AG20443 (cell line): ENCODE data around the gene NTN4.
"Not testable (repeated sequence)": the region's sequence is repeated elsewhere in the genome, so short reads cannot be mapped to it uniquely, and the experiment has no call there.

Source experiments
- DNase-seq: peaks from one replicate; pipeline ENCODE4 v3.0.0; 2012; ENCODE audit warnings: low spot score, mixed read lengths

Gene NTN4

GRCh38 chr12:95796225-95796981, 5.8 kb upstream of the NTN4 start:
- no peak for DNase-seq

GRCh38 chr12:95790917-95791849, 619 bp upstream of the NTN4 start:
- DNase-seq, result peak; percentile 29

GRCh38 chr12:95789126-95790032, 1.2 kb downstream of the NTN4 start:
- DNase-seq, result no peak

GRCh38 chr12:95788637-95789036, 1.9 kb downstream of the NTN4 start:
- peak; percentile 47 for DNase-seq

- DNase-seq, result no peak
These were observed 3.2 kb downstream of the NTN4 start for GRCh38 chr12:95787274-95787818.

- no peak for DNase-seq
These were observed 5.6 kb downstream of the NTN4 start for GRCh38 chr12:95784915-95785314.

GRCh38 chr12:95784286-95784685, 6.3 kb downstream of the NTN4 start:
- no peak for DNase-seq

- DNase-seq, result not testable (repeated sequence)
These were observed 15.1 kb downstream of the NTN4 start for GRCh38 chr12:95775466-95775865.

GRCh38 chr12:95774311-95775045, 16.1 kb downstream of the NTN4 start:
- DNase-seq, result peak; percentile 24

GRCh38 chr12:95773320-95773719, 17.2 kb downstream of the NTN4 start:
- DNase-seq, result no peak

- DNase-seq, result peak; percentile 37
These were observed 22.9 kb downstream of the NTN4 start for GRCh38 chr12:95767703-95768102.

GRCh38 chr12:95766356-95767019, 24.1 kb downstream of the NTN4 start:
- peak; percentile 44 for DNase-seq

- DNase-seq, result no peak
These were observed 25.7 kb downstream of the NTN4 start for GRCh38 chr12:95764848-95765247.

- DNase-seq, result peak; percentile 81
These were observed 26.7 kb downstream of the NTN4 start for GRCh38 chr12:95763809-95764253.

- no peak for DNase-seq
These were observed 28.3 kb downstream of the NTN4 start for GRCh38 chr12:95762123-95762785.

GRCh38 chr12:95760371-95760770, 30.2 kb downstream of the NTN4 start:
- DNase-seq, result no peak

- DNase-seq, result no peak
These were observed 30.8 kb downstream of the NTN4 start for GRCh38 chr12:95759718-95760117.

GRCh38 chr12:95759039-95759438, 31.5 kb downstream of the NTN4 start:
- no peak for DNase-seq

GRCh38 chr12:95756362-95756761, 34.2 kb downstream of the NTN4 start:
- DNase-seq, result no peak
